Umbilical cord (tissue), 2 donors: ENCODE results near the gene RNF214. TPM values are rescaled to one million over a fixed set of nuclear protein-coding genes. Genes with fewer than 3 reads are reported as not detected.

ENCODE experiments used
- DNase-seq: peaks from one replicate; pipeline ENCODE4 v3.0.0-alpha.2; 2015; ENCODE audit warnings: low spot score
- total RNA-seq: library from RNA; depleted of rRNA; stranded (reverse); fragments of >200 nt; gene quantifications from one replicate; pipeline ENCODE4 v1.2.3, GENCODE V29; 2014; ENCODE audit warnings: low replicate concordance; ENCODE audit not compliant: insufficient read depth

The RNF214 gene
- total RNA-seq, 1 donor from 2014 or later: 10.8 TPM

DNA sequence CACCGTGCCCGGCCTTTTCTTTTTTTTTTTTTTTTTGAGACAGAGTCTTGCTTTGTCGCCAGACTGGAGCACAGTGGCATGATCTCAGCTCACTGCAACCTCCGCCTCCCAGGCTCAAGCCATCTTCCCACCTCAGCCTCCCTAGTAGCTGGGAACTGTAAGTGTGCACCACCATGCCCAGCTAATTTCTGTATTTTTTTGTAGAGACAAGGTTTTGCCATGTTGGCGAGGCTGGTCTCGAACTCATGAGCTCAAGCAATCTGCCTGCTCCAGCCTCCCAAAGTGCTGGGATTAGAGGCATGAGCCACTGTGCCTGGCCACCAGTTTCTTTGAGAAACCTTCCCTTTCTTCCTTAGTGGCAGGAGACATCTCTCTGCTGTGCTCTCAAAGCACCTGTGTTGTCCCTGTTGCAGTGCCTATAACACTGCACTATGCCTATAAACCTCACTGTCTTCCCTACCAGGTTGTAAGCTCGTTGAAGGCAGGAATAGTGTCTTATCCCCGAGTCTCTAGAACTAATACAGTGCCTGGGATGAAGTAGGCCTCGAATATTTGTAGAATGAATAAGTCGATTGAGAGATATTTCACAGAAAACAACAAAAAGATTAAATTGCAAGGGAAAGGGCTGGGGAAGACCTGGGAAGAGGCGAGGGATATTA, 19.6 kb upstream of the RNF214 start:
- no peak for DNase-seq

DNA sequence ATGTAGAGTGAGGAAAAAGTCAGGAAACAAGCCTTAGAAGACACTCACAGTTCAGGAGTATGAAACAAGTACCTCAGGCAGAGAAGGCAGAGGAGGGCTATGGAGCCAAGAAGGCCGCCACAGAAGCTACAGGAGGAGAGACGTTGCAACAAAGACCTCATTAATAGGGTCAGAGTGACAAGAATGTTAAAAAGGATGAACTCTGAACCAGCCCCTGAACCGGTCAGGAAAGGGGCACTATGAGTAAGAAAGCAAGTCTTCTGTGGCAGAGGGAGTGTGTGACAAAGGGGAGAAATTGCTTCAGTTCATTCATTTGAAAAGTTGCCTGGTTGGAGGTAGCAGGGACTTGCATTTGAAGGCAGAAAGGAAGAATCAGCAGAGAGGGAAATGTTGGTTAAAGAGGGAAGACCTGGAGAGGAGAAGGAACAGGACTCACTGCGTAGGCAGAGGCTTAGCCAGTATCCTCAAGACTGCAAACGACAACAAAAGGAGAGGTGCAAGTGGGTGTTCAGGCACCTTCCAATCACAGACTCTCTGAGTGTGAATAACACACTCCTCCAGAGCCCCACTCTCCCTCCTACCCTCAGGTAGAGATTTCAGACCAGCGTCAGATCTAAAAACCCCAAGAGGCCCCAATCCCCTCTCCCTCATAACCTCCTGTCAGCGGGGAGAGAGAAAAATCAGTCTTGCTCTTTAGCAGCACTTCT, 17.9 kb upstream of the RNF214 start:
- DNase-seq: no peak

DNA sequence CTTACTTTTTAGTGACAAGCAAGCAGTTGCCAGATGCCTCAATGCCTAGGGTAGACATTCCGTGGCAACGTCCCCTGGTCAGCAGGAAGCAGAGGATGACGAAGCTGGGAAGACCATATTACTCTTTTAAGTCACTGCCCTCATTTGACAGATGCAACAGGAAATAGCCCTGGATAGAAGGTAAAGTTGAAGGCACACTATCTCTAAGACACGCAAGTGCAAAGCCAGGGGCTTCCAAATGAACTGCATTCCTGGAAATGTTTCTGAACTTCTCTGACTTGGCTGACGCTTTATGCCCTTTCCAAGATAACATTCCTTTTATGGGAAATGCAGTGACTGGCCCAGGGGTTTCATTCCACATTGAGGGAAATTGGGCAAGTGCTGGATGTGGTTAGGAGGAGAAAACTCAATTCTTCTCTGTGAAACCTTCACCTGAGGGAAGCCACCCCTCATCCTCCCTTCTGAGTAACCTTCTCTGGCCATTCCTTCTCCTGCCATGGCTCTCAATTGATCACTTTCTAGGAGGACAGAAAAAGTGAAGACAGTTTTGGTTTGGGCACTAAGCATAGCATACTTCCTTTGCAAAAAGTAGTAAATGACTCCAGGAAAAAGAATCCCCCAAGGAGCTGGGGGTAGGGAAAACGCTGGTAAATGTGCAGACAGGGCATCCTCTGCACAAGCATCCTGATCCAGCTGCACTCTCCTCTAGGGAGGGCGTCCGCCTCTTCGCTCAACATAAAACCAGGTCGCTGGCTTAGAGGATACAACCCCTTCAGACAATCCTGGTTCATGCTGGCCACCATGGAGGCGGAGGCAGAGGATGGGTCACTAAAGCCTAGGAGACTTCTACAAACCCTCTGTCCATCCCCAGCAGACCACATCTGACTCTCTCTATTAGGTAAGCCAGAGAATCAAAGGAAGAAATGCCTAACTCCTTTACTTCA, 15.1 kb upstream of the RNF214 start:
- peak; percentile 80 for DNase-seq

DNA sequence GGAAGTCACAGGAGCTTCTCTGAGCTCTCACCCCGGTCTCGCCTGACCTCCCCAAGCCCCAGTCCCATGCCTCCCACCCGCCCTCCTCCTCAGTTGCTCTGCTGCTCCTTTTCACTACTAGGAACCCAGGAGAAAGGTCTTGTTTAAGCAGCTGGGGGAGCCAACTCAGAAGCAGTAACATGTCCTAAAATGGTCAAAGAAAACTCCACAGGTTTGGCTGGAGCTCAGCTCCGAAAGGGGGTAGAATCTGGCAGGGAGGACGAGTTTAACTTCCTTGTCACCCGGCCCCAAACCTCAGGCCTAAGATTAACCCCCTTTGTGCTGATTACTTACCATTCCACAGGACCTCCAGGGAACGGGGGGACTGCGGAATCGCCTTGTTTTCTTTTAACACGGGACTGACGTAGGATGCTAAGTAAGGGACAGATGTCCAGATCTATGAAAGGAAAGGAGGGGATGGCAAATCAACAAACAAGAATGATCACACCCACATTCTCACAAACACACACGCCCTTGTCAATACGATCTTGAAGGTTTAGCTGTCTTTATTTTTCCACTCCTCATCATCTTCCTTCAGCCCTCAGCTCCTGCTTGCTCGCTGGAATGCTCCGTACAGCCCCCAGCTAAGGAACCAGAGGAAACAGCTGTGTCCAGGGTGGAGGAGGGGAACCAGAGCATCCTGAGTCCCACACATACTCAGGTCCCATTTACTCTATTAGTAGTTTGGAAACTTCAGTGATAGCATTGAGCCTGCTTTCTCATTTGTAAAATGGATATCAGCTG, 14.1 kb upstream of the RNF214 start:
- DNase-seq: peak; percentile 73

DNA sequence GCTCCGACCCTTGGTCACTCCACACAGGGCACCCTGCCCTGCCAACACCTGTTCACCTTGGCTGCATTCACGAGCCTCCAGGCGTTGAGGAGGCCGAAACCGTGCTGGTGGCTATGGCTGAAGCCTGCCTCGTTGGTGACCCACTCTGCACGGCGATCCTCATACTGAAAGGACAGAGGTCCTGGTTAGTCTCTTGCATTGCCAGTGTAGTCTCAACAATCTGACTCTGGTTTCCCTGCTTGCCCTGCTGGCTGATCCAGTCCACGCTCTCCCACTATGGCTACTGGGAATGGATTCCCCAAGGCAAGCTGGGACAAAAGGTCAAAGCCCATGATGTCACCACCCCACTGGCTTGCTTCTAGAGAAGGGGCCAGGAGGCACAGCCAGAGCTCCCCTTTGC, 13.5 kb upstream of the RNF214 start:
- DNase-seq: no peak

DNA sequence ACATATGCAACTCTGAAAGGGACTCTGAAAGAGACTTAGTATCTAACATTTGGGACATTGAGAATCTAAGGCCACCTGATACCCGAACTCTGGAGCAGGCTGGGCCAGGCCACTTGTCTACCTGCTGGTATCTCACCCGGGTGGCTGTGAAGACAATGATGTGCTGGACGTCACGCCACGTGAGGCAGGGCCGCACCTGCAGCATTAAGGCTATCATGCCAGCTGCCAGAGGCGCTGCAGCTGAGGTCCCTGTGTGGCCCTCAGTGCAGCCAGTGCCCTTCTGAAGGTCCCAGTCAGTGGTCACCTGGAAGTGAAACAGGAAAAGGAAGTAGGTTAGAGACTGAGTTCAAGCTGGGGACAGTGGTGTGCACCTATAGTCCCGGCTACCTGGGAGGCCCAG, 13.0 kb upstream of the RNF214 start:
- no peak for DNase-seq

DNA sequence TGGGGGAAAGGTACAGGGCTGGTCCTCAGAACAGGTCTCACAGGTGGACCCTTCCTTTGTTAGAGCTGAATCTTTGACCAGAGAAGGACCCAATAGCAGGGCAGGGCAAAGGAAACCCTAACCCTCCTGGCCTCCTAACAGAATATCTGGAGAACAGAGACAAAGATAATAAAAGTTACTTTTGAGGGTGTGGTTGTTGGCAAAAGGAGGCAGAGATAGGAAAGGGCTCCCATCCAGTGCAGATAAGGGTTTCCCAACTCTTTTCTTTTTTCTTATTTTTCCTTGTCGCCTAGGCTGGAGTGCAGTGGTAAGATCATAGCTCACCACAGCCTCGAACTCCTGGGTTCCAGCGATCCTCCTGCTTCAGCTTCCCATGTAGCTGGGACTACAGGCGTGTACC, 12.5 kb upstream of the RNF214 start:
- DNase-seq: no peak

DNA sequence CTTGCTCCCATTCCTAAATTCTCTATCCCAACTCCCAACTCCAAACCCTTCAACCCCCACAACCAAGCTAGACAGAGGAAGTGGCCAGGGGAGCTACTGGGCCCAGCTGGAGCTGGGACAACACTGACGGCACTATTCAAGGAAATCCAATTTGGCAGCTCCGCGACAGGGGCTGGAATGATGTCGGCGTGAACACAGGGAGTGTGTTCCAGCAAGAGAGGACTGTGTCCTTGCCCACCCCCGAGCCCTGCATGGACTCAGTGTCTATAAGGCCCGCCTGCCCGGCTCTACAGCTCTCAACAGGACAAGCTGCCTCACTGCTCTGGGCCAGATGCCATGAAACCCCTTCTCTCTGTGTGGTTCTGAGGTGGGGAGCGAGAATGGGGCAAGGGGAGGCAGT, 11.9 kb upstream of the RNF214 start:
- DNase-seq: peak; percentile 32

DNA sequence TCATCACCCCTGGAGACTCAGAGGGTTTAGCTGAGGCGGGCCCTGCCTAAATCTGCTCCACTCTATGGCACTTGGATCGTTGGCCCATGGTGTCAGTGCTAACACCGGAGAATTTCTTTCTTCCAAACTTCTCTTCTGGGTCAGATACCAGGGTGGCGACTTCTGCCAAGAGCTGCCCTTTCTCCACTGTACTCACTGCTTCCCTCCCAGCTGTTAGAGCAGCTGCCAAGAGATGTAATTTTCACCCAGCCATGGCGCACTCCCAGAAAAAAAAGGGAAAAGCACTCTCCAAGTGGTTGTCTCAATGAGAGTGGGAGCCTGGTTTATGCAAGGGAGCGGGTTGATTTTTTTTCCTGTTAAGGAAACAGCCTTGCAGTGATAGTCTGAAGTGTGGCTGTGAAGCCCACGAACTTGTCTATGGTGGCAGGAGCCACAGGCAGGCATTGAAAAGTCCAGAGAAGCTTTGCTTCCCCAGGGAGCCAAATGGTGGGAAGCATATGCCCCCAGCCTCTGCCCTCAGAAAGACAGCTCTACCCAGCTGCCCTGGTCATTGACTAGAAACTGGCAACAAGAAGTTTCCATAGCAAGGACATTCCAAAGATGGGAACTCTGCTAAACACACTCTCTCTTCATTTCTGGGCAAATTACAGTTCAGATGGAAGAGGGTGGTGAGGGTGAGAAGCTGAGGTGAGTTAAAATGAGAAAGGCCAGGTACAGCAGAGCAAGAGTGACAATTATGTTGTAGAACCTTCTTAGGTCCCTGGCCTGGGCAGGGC, 11.3 kb upstream of the RNF214 start:
- DNase-seq: peak; percentile 73

DNA sequence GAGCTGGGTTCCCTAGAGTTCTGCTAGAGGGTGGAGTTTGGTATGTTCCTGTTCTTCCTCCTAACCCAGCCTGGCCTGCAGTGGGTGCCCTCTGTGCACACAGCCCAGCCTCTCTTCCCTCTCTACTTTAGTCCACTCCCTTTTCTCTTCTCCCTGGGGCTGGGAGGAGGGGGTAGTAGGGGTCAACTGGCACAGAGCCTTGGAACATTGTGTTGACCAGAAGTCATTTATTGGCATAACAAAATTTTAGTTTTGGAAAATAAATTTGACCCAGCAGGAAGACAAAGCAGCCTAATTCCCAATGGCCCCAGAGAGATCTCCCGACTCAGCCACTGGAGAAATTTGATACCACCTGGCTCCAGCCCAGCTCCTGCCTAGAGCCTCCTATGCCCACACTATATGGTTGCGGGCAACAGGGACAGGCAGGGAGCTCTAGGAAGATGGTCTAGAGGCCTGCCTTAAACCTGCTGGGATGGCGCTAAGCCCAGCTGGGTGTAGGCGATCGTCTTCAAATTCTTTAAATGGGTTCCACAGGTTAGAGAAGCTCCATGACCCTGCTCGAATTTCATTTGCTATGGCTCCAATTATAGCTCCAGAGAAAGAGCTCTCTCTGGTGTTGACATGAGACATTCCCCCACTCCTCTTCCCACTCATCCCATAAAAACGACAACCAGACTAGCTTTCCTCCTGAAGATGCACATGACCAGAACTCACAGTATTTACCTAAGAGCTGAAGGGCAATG, 10.5 kb upstream of the RNF214 start:
- DNase-seq: peak; percentile 67

DNA sequence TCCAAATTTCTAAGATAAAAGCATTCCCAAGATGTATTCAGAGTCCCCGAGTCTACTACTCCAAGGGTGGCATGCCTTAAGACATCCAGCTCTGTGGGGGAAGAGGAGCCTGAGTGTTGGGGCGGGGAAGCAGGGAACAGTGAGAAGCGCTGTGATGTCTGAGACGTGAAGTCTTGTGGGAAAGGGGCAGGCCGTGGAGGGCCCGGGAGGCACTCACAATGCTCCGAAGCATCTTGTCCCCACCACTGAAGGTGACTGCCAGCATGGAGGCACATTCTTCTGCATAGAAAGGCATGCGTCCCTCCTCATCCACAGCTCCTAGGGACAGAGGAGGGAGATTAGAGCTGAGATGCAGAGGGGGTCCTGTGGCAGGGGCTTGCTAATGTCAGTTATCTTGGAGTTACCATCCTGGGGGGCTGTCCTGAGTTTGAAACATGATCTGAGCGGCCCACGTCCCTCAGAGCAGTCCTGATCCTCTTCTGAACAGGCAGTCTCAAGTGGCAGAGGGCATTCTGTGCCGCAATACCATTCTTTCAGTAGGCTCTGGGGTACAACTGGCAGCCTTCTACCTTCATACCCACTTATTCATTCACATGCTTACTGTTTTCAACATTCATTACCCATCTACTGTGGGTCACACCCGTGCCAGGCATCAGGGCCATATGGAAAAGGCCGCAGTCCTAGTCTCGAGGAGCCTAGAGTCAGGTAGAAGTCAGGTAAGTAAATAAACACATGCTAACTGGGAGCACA, 9.3 kb upstream of the RNF214 start:
- DNase-seq: no peak

DNA sequence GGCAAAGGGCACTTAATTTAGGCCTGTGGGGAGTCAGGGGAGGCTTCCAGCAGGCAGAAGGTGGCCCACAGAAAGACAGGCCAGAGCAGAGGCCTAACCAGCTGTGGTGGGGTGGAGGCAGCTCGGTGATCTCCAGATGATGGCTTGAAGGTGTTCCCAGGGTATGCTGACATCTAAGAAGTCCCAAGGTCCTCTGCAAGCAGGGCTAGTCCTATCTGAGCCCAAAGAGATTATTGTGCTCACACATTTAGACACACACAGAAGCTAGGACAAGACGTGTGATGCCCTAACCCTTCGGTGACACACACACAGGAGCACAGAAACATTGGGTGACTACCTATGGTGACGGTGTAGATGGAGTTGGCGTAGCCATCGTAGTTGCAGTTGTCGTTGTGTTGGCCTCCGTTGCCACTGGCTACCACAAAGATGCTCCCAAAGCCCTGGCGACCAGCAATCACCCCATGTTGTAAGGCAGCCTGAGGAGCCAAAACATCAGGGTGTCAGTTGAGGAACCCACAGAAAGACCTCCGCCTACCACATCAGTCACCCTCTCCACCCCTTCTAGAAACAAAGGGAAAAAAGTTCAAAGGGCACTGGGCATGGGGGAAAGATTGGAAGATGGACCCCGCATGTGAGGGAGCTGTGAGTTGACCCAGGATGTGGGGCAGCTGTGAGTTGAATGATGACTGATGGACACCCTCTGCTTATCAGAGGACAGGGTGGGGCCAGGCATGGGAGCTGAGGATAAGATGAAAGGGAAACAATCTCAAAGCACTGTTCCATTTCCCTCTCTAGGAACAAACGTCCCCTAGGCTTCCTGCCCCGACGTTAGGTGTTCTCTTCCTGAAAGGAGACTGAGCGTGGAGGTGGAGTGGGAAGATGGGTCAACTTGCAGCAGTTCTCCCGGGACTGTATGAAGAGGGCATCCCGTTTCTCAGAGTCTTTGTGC, 8.5 kb upstream of the RNF214 start:
- DNase-seq: no peak

DNA sequence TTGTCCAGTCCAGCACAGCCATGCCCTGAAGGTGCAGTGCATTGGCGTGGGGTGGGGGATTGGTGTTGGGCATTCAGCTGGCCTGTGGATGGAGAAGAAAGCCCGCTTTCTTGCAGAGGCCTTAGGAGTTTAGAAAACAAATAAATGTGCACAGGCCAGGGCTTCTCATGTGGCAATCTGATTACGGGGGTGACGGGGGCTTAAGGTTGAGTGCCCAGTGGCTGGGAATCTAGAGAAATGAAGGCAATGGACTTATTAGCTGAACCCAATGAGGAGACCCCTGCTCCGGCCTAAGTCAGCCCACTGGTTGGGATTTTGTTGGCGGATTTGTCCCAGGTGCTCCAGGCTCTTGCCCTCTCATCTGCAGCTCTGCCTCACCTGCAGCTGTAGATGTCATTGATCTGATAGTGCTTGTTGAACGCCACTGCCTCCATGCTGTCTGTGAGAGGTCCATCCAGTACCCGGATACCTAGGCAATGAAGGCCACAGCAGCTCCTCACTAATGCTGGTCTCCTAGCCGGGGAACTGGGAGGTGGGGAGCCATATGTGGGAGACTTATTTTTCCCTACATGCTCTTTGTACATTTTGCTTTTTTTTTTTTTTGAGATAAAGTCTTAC, 6.8 kb upstream of the RNF214 start:
- DNase-seq: no peak

DNA sequence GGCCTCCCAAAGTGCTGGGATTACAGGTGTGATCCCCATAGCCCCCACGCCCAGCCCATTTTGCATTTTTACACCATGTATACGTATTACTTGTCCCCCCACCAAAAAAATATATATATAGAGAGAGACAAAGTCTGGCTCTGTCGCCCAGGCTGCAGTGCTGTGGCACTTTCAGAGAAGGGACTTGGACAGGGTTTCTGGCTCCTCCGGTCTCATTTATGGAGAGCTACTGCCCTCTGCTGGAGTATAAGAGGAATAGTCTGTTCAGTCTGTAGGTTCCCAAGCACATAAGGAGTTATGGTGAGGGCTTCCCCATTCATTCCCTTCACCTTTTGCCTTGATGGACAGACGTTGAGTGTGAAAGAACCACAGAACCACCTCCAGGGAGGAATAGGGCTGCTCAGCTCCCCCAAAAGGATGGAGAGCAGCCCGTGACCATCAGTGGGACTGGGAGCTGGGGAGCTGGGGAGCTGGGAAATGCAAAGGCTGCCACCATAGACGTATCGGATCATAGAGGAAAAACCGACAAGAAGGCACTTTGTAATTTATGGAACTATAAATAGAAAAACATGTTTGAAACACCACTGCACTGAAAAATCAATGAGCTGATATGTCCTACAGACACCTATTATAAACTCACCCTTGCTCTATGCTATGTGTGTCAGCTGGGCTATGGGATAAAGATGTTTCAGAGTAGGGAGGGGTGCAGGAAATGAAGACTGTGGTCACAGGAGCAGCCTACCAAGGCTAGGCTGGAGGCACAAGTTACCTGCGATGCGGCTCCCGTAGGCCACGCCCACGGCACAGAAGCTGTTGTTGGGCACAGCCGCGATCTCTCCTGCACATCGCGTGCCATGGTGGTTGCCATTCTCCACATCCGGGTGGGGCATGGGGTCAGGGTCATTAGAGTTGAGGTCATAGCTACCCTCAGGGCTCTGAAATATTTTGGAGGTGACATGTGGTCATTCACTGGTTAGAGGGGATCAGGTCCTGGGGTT, 5.8 kb upstream of the RNF214 start:
- peak; percentile 82 for DNase-seq

DNA sequence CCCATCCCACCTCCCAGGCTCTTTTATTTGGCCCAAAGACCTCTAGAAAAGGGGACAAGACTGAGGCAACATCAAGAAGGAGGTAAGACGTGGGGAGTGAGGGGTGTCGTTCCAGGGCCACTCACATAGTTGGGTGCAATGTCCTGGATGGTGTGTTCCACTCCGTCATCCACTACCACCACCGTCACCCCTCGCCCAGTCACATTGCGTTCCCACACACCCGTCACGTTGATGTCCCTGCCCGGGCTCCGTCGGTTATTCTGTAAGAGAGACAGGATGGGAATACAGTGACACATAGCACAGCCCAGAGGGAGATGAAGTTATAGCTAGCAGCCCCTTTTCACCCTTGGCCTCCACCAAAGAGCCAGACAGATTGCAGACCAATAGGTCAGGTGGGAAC, 4.4 kb upstream of the RNF214 start:
- DNase-seq: no peak

DNA sequence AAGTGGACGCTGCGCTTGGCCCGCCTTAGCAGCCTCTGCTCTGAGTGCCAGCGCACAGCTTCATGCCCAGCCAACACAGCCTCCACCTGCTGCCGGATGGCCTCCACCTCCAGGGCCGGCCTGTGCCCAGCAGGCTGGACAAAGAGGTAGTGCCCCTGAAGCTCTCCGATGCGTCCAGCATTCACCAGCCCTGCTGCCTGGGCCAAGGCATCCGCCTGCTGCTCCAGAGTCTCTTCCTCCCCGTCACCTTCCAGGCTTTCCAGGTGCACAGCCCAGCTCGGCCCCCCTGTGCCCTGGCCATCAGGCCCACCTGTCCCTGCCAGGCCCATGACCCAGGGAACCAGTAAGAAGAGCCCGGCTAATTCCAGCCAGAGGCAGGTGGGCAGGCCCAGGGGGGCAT, 3.1 kb upstream of the RNF214 start:
- DNase-seq: no peak

DNA sequence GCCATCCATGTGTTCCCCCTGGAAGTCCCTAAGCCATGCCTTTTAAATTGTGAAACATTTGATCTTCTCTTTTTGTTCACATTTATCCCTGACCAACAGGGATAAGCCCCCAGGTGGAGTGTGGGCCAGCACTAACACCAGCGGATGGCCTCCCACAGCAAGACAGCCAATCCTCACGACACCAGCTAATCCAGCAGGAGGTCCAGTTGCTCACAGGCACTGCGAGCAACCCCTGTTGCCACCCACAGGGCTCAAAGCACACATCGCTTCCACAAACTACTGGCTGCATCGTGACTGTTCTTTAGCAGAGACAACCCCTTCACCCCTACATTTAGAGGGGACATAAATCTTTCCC, 2.6 kb upstream of the RNF214 start:
- no peak for DNase-seq
